NB4 (cell line): Measurements from ENCODE around the gene JPH3.

Experiments
- MYC ChIP-seq: IDR thresholded peaks from 2 replicates; pipeline ENCODE4 v1.6.1; 2011; ENCODE audit warnings: low read depth, low read length
- POLR2A ChIP-seq: IDR thresholded peaks from 2 replicates; pipeline ENCODE4 v1.6.1; 2011; ENCODE audit warnings: mild to moderate bottlenecking; ENCODE audit not compliant: insufficient read length; ENCODE audit errors: extremely low read depth
- TF ChIP-seq, protein P1 (sequence below): IDR thresholded peaks from 2 replicates; pipeline ENCODE4 v1.6.1; 2011; ENCODE audit warnings: low read depth, low read length
- TF ChIP-seq, protein P2 (sequence below): IDR thresholded peaks from one replicate; pipeline ENCODE4 v1.5.1; 2012; ENCODE audit warnings: low read depth, low read length

- TF ChIP-seq, protein P1, sequence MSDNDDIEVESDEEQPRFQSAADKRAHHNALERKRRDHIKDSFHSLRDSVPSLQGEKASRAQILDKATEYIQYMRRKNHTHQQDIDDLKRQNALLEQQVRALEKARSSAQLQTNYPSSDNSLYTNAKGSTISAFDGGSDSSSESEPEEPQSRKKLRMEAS, result no peak
- TF ChIP-seq POLR2A (no peak), MYC (no peak)
- TF ChIP-seq, protein P2, sequence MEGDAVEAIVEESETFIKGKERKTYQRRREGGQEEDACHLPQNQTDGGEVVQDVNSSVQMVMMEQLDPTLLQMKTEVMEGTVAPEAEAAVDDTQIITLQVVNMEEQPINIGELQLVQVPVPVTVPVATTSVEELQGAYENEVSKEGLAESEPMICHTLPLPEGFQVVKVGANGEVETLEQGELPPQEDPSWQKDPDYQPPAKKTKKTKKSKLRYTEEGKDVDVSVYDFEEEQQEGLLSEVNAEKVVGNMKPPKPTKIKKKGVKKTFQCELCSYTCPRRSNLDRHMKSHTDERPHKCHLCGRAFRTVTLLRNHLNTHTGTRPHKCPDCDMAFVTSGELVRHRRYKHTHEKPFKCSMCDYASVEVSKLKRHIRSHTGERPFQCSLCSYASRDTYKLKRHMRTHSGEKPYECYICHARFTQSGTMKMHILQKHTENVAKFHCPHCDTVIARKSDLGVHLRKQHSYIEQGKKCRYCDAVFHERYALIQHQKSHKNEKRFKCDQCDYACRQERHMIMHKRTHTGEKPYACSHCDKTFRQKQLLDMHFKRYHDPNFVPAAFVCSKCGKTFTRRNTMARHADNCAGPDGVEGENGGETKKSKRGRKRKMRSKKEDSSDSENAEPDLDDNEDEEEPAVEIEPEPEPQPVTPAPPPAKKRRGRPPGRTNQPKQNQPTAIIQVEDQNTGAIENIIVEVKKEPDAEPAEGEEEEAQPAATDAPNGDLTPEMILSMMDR, result no peak
These were observed 54.0 kb downstream of the JPH3 start for GRCh38 chr16:87656328-87656727.
